HEK293T (cell line): ENCODE data around the gene VAMP3.

Experiments
- FOXA1 ChIP-seq: fragments of 450-650 bp; IDR thresholded peaks from 2 replicates; pipeline ENCODE4 v1.6.1; 2016; ENCODE audit warnings: mild to moderate bottlenecking
- L3MBTL2 ChIP-seq: fragments of 450-650 bp; conservative IDR thresholded peaks from 2 replicates; pipeline ENCODE4 v1.6.1; 2016; ENCODE audit warnings: mild to moderate bottlenecking
- SP1 ChIP-seq: fragments of 450-650 bp; IDR thresholded peaks from 2 replicates; pipeline ENCODE4 v1.6.1; 2017

GRCh38 chr1:7768583-7768982, 2.5 kb upstream of the VAMP3 start:
- TF ChIP-seq SP1 = no peak
- no peak for TF ChIP-seq FOXA1
- TF ChIP-seq L3MBTL2 = no peak
